ENCODE measurements around the gene UNC5CL.

Gene UNC5CL

GRCh38 chr6:40986921-40987819 is 51.9 kb downstream of the UNC5CL start:
- H3K4me3 ChIP-seq (ENCODE audit: low read length), result no peak overlapping the region
- DNase-seq (ENCODE audit: low read depth, low spot score), result no peak

- no peak for DNase-seq (ENCODE audit: low read depth, low spot score)
- H3K4me3 ChIP-seq (ENCODE audit: low read length), result no peak overlapping the region
Measured at GRCh38 chr6:40986364-40986763, 52.7 kb downstream of the UNC5CL start.

GRCh38 chr6:40983752-40984151 is 55.3 kb downstream of the UNC5CL start:
- no peak for DNase-seq (ENCODE audit: low read depth, low spot score)
- no peak overlapping the region for H3K4me3 ChIP-seq (ENCODE audit: low read length)

GRCh38 chr6:40982917-40983316 is 56.1 kb downstream of the UNC5CL start:
- no peak overlapping the region for H3K4me3 ChIP-seq (ENCODE audit: low read length)
- DNase-seq (ENCODE audit: low read depth, low spot score), result no peak

- DNase-seq (ENCODE audit: low read depth, low spot score), result no peak
- H3K4me3 ChIP-seq (ENCODE audit: low read length), result no peak overlapping the region
Measured at GRCh38 chr6:40978687-40979289, 60.2 kb downstream of the UNC5CL start.

- H3K4me3 ChIP-seq (ENCODE audit: low read length), result no peak overlapping the region
- no peak for DNase-seq (ENCODE audit: low read depth, low spot score)
Measured at GRCh38 chr6:40977695-40978094, 61.3 kb downstream of the UNC5CL start.

- H3K4me3 ChIP-seq (ENCODE audit: low read length), result no peak overlapping the region
- DNase-seq (ENCODE audit: low read depth, low spot score), result no peak
Measured at GRCh38 chr6:40977085-40977484, 61.9 kb downstream of the UNC5CL start.

Measured in Jurkat, Clone E6-1 (cell line).